Measurements from ENCODE around the gene NES.

NES gene

DNA sequence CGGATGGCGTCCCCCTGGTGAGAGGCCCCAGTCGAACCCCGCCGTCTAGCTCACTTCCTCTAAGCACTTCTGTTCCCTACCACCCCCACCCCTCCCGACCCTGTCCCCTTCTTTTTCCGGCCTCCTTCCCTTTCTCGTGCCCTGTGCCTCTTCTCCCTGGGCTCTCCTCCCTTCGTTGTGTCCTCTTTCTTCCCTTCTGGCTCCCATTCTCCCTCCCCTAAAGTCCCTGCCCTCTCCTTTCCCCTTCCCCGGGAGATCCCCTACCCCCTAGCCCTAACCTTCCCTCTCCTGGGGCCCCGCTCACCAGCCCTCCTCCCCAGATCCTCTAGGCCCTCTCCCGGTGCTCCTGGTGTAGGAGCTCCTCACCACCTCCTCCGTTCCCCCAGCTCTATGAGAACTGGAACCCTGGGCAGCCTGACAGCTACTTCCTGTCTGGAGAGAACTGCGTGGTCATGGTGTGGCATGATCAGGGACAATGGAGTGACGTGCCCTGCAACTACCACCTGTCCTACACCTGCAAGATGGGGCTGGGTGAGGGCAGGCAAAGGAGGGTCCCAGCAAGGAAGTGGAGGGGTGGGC, 19.4 kb downstream of the NES start:
- Histone ChIP-seq H3K27me3 (ENCODE audit: control insufficient read depth, insufficient read depth, low read length) (peaks cover 44% of the 10 kb centered on the region), H3K9me3 (ENCODE audit: control insufficient read depth, low read depth, low read length) (no peaks in the 10 kb centered on the region), H3K4me3 (ENCODE audit: low read length) (peak overlapping the region; percentile 56), H3K27ac (ENCODE audit: low read length) (no peak overlapping the region), H3K36me3 (ENCODE audit: control insufficient read depth, low read depth, low read length) (no peaks in the 10 kb centered on the region), H3K4me1 (ENCODE audit: control insufficient read depth, low read depth, low read length) (peaks cover 33% of the 10 kb centered on the region), H3K9ac (ENCODE audit: low read length) (no peak overlapping the region)

DNA sequence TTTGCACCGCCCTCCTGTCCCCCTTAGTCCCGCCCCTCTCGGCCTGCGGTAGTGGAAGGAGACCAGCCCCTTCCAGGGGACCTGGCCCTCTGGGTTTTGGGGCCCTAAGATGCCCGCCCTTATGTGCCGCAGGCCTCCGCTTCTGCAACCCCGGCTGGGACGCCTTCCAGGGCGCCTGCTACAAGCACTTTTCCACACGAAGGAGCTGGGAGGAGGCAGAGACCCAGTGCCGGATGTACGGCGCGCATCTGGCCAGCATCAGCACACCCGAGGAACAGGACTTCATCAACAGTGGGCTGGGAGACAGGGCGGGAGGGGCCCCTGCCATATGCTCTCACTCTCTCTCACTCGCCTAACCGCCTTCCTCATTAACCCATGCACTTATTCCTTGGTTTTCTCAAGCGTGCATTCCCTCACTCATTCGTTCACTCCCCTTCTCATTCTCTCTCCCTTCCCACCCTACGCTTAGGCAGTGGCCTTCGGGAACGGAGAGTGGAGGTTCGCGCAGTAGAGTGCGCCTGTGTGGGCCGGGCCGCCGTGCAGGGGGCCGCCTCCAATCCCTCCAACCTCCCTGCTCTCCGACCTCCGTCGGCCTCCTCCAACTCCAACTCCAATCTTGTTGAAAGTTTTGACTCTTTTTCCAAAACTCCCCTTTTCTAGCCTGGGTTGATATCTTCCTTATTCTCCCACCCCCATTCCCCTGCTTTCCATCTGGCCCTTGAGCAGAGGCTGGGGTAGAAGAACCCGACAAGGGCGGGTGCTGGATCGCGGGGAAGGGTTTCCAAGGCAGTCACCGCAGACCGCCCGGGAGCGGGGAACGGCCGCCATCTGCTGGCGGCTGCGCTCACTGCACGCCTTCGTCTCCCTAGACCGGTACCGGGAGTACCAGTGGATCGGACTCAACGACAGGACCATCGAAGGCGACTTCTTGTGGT, 20.1 kb downstream of the NES start:
- H3K27ac ChIP-seq (ENCODE audit: low read length): no peak overlapping the region
- H3K4me3 ChIP-seq (ENCODE audit: low read length): peak overlapping the region; percentile 56

GRCh38 chr1:156655904-156656516, 21.2 kb downstream of the NES start:
- Histone ChIP-seq H3K4me1 (ENCODE audit: control insufficient read depth, low read depth, low read length) (peaks cover 18% of the 10 kb centered on the region), H3K27me3 (ENCODE audit: control insufficient read depth, insufficient read depth, low read length) (peaks cover 53% of the 10 kb centered on the region), H3K4me3 (ENCODE audit: low read length) (no peak overlapping the region), H3K9me3 (ENCODE audit: control insufficient read depth, low read depth, low read length) (no peaks in the 10 kb centered on the region), H3K9ac (ENCODE audit: low read length) (no peak overlapping the region), H3K36me3 (ENCODE audit: control insufficient read depth, low read depth, low read length) (no peaks in the 10 kb centered on the region), H3K27ac (ENCODE audit: low read length) (no peak overlapping the region)

More for the DNA sequence above, 20.1 kb downstream of the NES start:
- Histone ChIP-seq H3K27me3 (ENCODE audit: control insufficient read depth, insufficient read depth, low read length) (peaks cover 44% of the 10 kb centered on the region), H3K9me3 (ENCODE audit: control insufficient read depth, low read depth, low read length) (no peaks in the 10 kb centered on the region), H3K36me3 (ENCODE audit: control insufficient read depth, low read depth, low read length) (no peaks in the 10 kb centered on the region), H3K4me1 (ENCODE audit: control insufficient read depth, low read depth, low read length) (peaks cover 28% of the 10 kb centered on the region), H3K9ac (ENCODE audit: low read length) (no peak overlapping the region)

DNA sequence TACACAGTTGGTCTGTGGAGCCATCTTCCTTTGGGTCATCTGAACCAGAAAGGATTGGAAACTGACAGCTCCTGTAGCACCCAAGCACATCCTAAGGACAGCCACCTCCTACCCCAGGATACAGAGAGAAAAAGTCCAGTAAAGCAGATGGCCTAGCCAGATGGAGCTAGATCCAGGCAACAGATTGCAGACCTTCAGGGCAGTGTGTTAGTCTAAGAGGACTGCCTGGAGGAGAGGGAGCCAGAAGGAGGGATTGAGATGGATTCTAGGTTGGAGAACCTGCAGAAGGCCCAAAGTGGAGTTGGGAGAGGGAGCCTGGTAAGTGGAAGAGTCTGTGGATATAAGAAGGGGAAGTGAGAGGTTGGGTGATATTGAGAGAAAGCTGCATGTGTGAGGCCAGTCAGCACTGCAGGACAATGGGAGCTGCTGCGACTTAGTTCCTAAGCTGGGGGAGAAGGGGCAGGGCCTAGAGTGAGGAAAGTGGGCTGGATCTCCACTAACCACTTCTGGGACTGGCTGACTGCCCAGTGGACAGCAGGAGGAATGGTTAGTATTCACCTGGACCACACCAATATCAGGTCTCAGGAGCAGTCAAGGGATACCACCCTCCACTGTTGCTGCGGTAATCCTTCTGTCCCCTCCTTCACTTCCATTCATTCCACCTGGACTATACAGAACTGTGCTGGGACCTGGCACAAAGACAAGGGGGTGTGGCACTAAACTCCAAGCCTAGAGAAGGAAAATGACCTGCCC, 21.9 kb downstream of the NES start:
- Histone ChIP-seq H3K4me3 (ENCODE audit: low read length) (no peak overlapping the region), H3K9me3 (ENCODE audit: control insufficient read depth, low read depth, low read length) (no peaks in the 10 kb centered on the region), H3K9ac (ENCODE audit: low read length) (no peak overlapping the region), H3K27ac (ENCODE audit: low read length) (no peak overlapping the region), H3K27me3 (ENCODE audit: control insufficient read depth, insufficient read depth, low read length) (peaks cover 55% of the 10 kb centered on the region), H3K36me3 (ENCODE audit: control insufficient read depth, low read depth, low read length) (no peaks in the 10 kb centered on the region), H3K4me1 (ENCODE audit: control insufficient read depth, low read depth, low read length) (peaks cover 11% of the 10 kb centered on the region)

- H3K27ac ChIP-seq (ENCODE audit: low read length): no peak overlapping the region
Observed at GRCh38 chr1:156654700-156655099, 22.5 kb downstream of the NES start.

DNA sequence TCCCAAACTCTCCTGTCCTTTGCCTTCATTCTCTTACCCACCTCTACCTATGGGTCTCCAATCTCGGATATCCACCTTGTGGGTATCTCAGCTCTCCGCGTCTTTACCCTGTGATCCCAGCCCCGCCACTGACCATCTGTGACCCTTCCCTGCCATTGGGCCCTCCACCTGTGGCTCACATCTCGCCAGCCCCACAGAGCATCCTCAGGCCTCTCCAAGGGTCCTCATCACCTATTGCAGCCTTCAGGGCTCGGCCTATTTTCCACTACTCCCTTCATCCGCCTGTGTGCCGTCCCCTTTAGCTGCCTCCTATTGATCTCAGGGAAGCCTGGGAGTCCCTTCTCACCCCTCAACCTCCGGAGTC, 24.2 kb downstream of the NES start:
- Histone ChIP-seq H3K36me3 (ENCODE audit: control insufficient read depth, low read depth, low read length) (no peaks in the 10 kb centered on the region), H3K4me3 (ENCODE audit: low read length) (no peak overlapping the region), H3K9ac (ENCODE audit: low read length) (no peak overlapping the region), H3K27me3 (ENCODE audit: control insufficient read depth, insufficient read depth, low read length) (peaks cover 37% of the 10 kb centered on the region), H3K9me3 (ENCODE audit: control insufficient read depth, low read depth, low read length) (no peaks in the 10 kb centered on the region), H3K27ac (ENCODE audit: low read length) (no peak overlapping the region), H3K4me1 (ENCODE audit: control insufficient read depth, low read depth, low read length) (peaks cover 5% of the 10 kb centered on the region)

More at GRCh38 chr1:156654700-156655099, 22.5 kb downstream of the NES start:
- Histone ChIP-seq H3K36me3 (ENCODE audit: control insufficient read depth, low read depth, low read length) (no peaks in the 10 kb centered on the region), H3K4me3 (ENCODE audit: low read length) (no peak overlapping the region), H3K4me1 (ENCODE audit: control insufficient read depth, low read depth, low read length) (peaks cover 7% of the 10 kb centered on the region), H3K9me3 (ENCODE audit: control insufficient read depth, low read depth, low read length) (no peaks in the 10 kb centered on the region), H3K27me3 (ENCODE audit: control insufficient read depth, insufficient read depth, low read length) (peaks cover 54% of the 10 kb centered on the region), H3K9ac (ENCODE audit: low read length) (no peak overlapping the region)

GRCh38 chr1:156652131-156652991, 24.8 kb downstream of the NES start:
- Histone ChIP-seq H3K4me1 (ENCODE audit: control insufficient read depth, low read depth, low read length) (peaks cover 5% of the 10 kb centered on the region), H3K9me3 (ENCODE audit: control insufficient read depth, low read depth, low read length) (no peaks in the 10 kb centered on the region)

GRCh38 chr1:156648951-156649350, 28.3 kb downstream of the NES start:
- Histone ChIP-seq H3K9ac (ENCODE audit: low read length) (no peak overlapping the region), H3K36me3 (ENCODE audit: control insufficient read depth, low read depth, low read length) (no peaks in the 10 kb centered on the region), H3K27me3 (ENCODE audit: control insufficient read depth, insufficient read depth, low read length) (peaks cover 25% of the 10 kb centered on the region), H3K4me1 (ENCODE audit: control insufficient read depth, low read depth, low read length) (no peaks in the 10 kb centered on the region), H3K4me3 (ENCODE audit: low read length) (no peak overlapping the region), H3K27ac (ENCODE audit: low read length) (no peak overlapping the region), H3K9me3 (ENCODE audit: control insufficient read depth, low read depth, low read length) (no peaks in the 10 kb centered on the region)

More at GRCh38 chr1:156652131-156652991, 24.8 kb downstream of the NES start:
- H3K27ac ChIP-seq (ENCODE audit: low read length): no peak overlapping the region
- H3K27me3 ChIP-seq (ENCODE audit: control insufficient read depth, insufficient read depth, low read length): peaks cover 31% of the 10 kb centered on the region
- no peak overlapping the region for H3K4me3 ChIP-seq (ENCODE audit: low read length)
- no peaks in the 10 kb centered on the region for H3K36me3 ChIP-seq (ENCODE audit: control insufficient read depth, low read depth, low read length)
- H3K9ac ChIP-seq (ENCODE audit: low read length): no peak overlapping the region

DNA sequence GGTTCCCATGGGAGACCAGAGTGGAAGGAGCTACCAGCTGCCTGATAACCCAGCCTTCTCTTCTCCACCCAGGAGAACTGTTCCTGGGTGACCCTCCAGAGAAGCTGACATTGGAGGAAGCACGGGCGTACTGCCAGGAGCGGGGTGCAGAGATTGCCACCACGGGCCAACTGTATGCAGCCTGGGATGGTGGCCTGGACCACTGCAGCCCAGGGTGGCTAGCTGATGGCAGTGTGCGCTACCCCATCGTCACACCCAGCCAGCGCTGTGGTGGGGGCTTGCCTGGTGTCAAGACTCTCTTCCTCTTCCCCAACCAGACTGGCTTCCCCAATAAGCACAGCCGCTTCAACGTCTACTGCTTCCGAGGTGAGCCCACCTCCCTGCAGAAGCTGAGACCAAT, 28.7 kb downstream of the NES start:
- H3K27me3 ChIP-seq (ENCODE audit: control insufficient read depth, insufficient read depth, low read length): peaks cover 29% of the 10 kb centered on the region
- no peaks in the 10 kb centered on the region for H3K9me3 ChIP-seq (ENCODE audit: control insufficient read depth, low read depth, low read length)

GRCh38 chr1:156647351-156647750, 29.9 kb downstream of the NES start:
- Histone ChIP-seq H3K4me3 (ENCODE audit: low read length) (no peak overlapping the region), H3K36me3 (ENCODE audit: control insufficient read depth, low read depth, low read length) (no peaks in the 10 kb centered on the region), H3K9me3 (ENCODE audit: control insufficient read depth, low read depth, low read length) (no peaks in the 10 kb centered on the region), H3K27me3 (ENCODE audit: control insufficient read depth, insufficient read depth, low read length) (peaks cover 41% of the 10 kb centered on the region), H3K9ac (ENCODE audit: low read length) (no peak overlapping the region), H3K27ac (ENCODE audit: low read length) (no peak overlapping the region), H3K4me1 (ENCODE audit: control insufficient read depth, low read depth, low read length) (peaks cover 10% of the 10 kb centered on the region)

More for the DNA sequence above, 28.7 kb downstream of the NES start:
- Histone ChIP-seq H3K4me3 (ENCODE audit: low read length) (no peak overlapping the region), H3K4me1 (ENCODE audit: control insufficient read depth, low read depth, low read length) (no peaks in the 10 kb centered on the region), H3K9ac (ENCODE audit: low read length) (no peak overlapping the region), H3K36me3 (ENCODE audit: control insufficient read depth, low read depth, low read length) (no peaks in the 10 kb centered on the region), H3K27ac (ENCODE audit: low read length) (no peak overlapping the region)

Measured in iPS-18a (cell line).